ENCODE results near the gene SLAMF1.

DNA sequence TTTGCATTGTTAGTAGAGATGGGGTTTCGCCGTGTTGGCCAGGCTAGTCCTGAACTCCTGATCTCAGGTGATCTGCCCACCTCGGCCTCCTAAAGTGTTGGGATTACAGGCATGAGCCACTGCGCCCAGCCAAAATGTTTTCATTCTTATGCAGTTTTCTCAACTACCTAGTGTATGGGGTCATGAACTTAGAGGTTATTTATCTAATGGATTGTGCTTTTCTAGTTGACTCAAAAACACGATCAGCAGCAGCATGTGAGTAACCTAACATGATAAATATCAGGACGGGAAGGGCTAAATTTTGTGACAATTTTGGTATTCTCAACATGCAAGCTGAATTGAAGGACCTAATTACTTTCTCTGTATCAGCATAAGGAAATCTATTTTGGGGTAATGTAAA is 58.4 kb downstream of the SLAMF1 start:
- TF ChIP-seq POLR2AphosphoS5 (IDR thresholded peaks at IDR 0.05) (no peak), POLR2A (IDR thresholded peaks at IDR 0.05) (no peak)
- TF ChIP-seq, protein P1, sequence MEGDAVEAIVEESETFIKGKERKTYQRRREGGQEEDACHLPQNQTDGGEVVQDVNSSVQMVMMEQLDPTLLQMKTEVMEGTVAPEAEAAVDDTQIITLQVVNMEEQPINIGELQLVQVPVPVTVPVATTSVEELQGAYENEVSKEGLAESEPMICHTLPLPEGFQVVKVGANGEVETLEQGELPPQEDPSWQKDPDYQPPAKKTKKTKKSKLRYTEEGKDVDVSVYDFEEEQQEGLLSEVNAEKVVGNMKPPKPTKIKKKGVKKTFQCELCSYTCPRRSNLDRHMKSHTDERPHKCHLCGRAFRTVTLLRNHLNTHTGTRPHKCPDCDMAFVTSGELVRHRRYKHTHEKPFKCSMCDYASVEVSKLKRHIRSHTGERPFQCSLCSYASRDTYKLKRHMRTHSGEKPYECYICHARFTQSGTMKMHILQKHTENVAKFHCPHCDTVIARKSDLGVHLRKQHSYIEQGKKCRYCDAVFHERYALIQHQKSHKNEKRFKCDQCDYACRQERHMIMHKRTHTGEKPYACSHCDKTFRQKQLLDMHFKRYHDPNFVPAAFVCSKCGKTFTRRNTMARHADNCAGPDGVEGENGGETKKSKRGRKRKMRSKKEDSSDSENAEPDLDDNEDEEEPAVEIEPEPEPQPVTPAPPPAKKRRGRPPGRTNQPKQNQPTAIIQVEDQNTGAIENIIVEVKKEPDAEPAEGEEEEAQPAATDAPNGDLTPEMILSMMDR (IDR thresholded peaks at IDR 0.05) = no peak

Measured in upper lobe of left lung (tissue), 4 donors.